H7 (cell line): ENCODE results near the gene PLXNB2. TPM values are rescaled to one million over a fixed set of nuclear protein-coding genes. Genes with fewer than 3 reads are reported as not detected.

Source experiments
- DNase-seq: peaks from one replicate; pipeline ENCODE4 v3.0.0; 2012
- H3K27me3 ChIP-seq: 2 replicates; pipeline ENCODE4 v1.6.0; 2011; ENCODE audit warnings: mild to moderate bottlenecking, low read length; ENCODE audit not compliant: control insufficient read depth, insufficient read depth
- H3K36me3 ChIP-seq: replicated peaks from 2 replicates; pipeline ENCODE4 v1.5.1; 2011; ENCODE audit warnings: low read length; ENCODE audit not compliant: control insufficient read depth, insufficient read depth
- H3K4me3 ChIP-seq: 2 replicates; pipeline ENCODE4 v1.5.1; 2011; ENCODE audit warnings: low read depth, mild to moderate bottlenecking, control low read depth, low read length, moderate library complexity; ENCODE audit not compliant: insufficient read depth
- total RNA-seq: library from RNA; depleted of rRNA; stranded (reverse); fragments of >200 nt; shearing (Covaris generic); gene quantifications from 2 replicates; pipeline ENCODE4 v1.2.3, GENCODE V29; 2014

PLXNB2 gene
- total RNA-seq, 1 experiment from 2014 or later: 33.4 TPM

GRCh38 chr22:50266994-50267393 lies 40.5 kb downstream of the PLXNB2 start:
- no peaks in the 10 kb centered on the region for H3K36me3 ChIP-seq
- peak overlapping the region; percentile 24 for H3K4me3 ChIP-seq
- DNase-seq: no peak
- H3K27me3 ChIP-seq: peaks cover 55% of the 10 kb centered on the region

GRCh38 chr22:50264946-50265669 lies 42.3 kb downstream of the PLXNB2 start:
- H3K36me3 ChIP-seq: no peaks in the 10 kb centered on the region
- H3K4me3 ChIP-seq: no peak overlapping the region
- peaks cover 53% of the 10 kb centered on the region for H3K27me3 ChIP-seq
- DNase-seq: no peak

- no peak for DNase-seq
- Histone ChIP-seq H3K27me3 (peaks cover 47% of the 10 kb centered on the region), H3K4me3 (no peak overlapping the region), H3K36me3 (no peaks in the 10 kb centered on the region)
Measured at GRCh38 chr22:50264104-50264745, 43.2 kb downstream of the PLXNB2 start.

- Histone ChIP-seq H3K27me3 (peaks cover 36% of the 10 kb centered on the region), H3K4me3 (no peak overlapping the region), H3K36me3 (no peaks in the 10 kb centered on the region)
- DNase-seq: no peak
Measured at GRCh38 chr22:50262973-50263617, 44.4 kb downstream of the PLXNB2 start.

- H3K4me3 ChIP-seq: no peak overlapping the region
- H3K36me3 ChIP-seq: no peaks in the 10 kb centered on the region
- H3K27me3 ChIP-seq: peaks cover 31% of the 10 kb centered on the region
- DNase-seq: no peak
Measured at GRCh38 chr22:50262460-50262911, 45.0 kb downstream of the PLXNB2 start.

GRCh38 chr22:50261615-50262459 lies 45.6 kb downstream of the PLXNB2 start, which contains the start of gene MAPK12:
Gene MAPK12, minus strand, starts transcription at chr22:50261683. Its CDS starts 174 bp downstream, at chr22:50261509.
- no peaks in the 10 kb centered on the region for H3K36me3 ChIP-seq
- H3K4me3 ChIP-seq: peak within 1 kb of the TSS; percentile 62
- peak; percentile 98 for DNase-seq
- peaks cover 24% of the 10 kb centered on the region for H3K27me3 ChIP-seq

- H3K27me3 ChIP-seq: peaks cover 18% of the 10 kb centered on the region
- peak; percentile 87 for DNase-seq
- no peaks in the 10 kb centered on the region for H3K36me3 ChIP-seq
- peak overlapping the region; percentile 62 for H3K4me3 ChIP-seq
Measured at GRCh38 chr22:50260801-50261614, 46.4 kb downstream of the PLXNB2 start.

- Histone ChIP-seq H3K27me3 (peaks cover 18% of the 10 kb centered on the region), H3K36me3 (no peaks in the 10 kb centered on the region), H3K4me3 (peak overlapping the region; percentile 62)
- no peak for DNase-seq
Measured at GRCh38 chr22:50260434-50260800, 47.0 kb downstream of the PLXNB2 start.

- Histone ChIP-seq H3K36me3 (no peaks in the 10 kb centered on the region), H3K4me3 (no peak overlapping the region), H3K27me3 (peaks cover 18% of the 10 kb centered on the region)
- no peak for DNase-seq
Measured at GRCh38 chr22:50259302-50259701, 48.1 kb downstream of the PLXNB2 start.

- Histone ChIP-seq H3K27me3 (peaks cover 18% of the 10 kb centered on the region), H3K4me3 (no peak overlapping the region), H3K36me3 (no peaks in the 10 kb centered on the region)
- DNase-seq: no peak
Measured at GRCh38 chr22:50258361-50259292, 48.8 kb downstream of the PLXNB2 start.

GRCh38 chr22:50257451-50258360 lies 49.7 kb downstream of the PLXNB2 start:
- no peak for DNase-seq
- Histone ChIP-seq H3K27me3 (peaks cover 18% of the 10 kb centered on the region), H3K36me3 (no peaks in the 10 kb centered on the region), H3K4me3 (no peak overlapping the region)

GRCh38 chr22:50257041-50257440 lies 50.4 kb downstream of the PLXNB2 start:
- DNase-seq: no peak
- H3K36me3 ChIP-seq: no peaks in the 10 kb centered on the region
- peaks cover 14% of the 10 kb centered on the region for H3K27me3 ChIP-seq
- no peak overlapping the region for H3K4me3 ChIP-seq
